WTC11 (cell line): ENCODE data around the gene MYH9. TPM values are rescaled to one million over a fixed set of nuclear protein-coding genes. Genes with fewer than 3 reads are reported as not detected.

Experiments used
- ATAC-seq: fragments of 200-7000 bp; cut with Tn5 transposase; 2 replicates; pipeline ENCODE4 v1.10.0; 2021; ENCODE audit warnings: mild to moderate bottlenecking, moderate library complexity
- CTCF ChIA-PET: fragments of 300-600 bp; sonication (Branson Sonifier 250); formaldehyde crosslinking; loops from one replicate; lab custom pipeline; 2021; ENCODE audit warnings: antibody characterized with exemption; lab: Charles Lee
- POLR2A ChIA-PET: fragments of 350-600 bp; sonication (Branson Sonifier 250); formaldehyde crosslinking; loops from one replicate; lab custom pipeline; 2021; ENCODE audit warnings: antibody characterized with exemption; lab: Charles Lee
- DNase-seq: peaks from one replicate; pipeline ENCODE4 v3.0.0; 2021; ENCODE audit warnings: low spot score
- H3K27ac Mint-ChIP-seq: 2 replicates; pipeline ENCODE4 v1.8.0; 2021; ENCODE audit warnings: mixed read lengths
- H3K27me3 Mint-ChIP-seq: 2 replicates; pipeline ENCODE4 v1.8.0; 2021; ENCODE audit warnings: low read depth, mild to moderate bottlenecking, moderate library complexity, mixed read lengths
- H3K36me3 Mint-ChIP-seq: 2 replicates; pipeline ENCODE4 v1.8.0; 2021; ENCODE audit warnings: mixed read lengths
- H3K4me1 Mint-ChIP-seq: 2 replicates; pipeline ENCODE4 v1.8.0; 2022; ENCODE audit warnings: mixed read lengths
- H3K4me3 Mint-ChIP-seq: 2 replicates; pipeline ENCODE4 v1.8.0; 2021; ENCODE audit warnings: mild to moderate bottlenecking, moderate library complexity, mixed read lengths
- H3K9me3 Mint-ChIP-seq: 2 replicates; pipeline ENCODE4 v1.8.0; 2021; ENCODE audit warnings: mixed read lengths
- ARID4B ChIP-seq: sonication (generic); formaldehyde crosslinking; IDR thresholded peaks from 2 replicates; pipeline ENCODE4 v1.8.0; 2023; ENCODE audit warnings: missing genetic modification reagents, mild to moderate bottlenecking, borderline replicate concordance
- ATF1 ChIP-seq: sonication (generic); formaldehyde crosslinking; IDR thresholded peaks from 2 replicates; pipeline ENCODE4 v1.8.1; 2023; ENCODE audit warnings: mild to moderate bottlenecking, moderate library complexity, missing genetic modification reagents
- ATF2 ChIP-seq: sonication (generic); formaldehyde crosslinking; IDR thresholded peaks from 2 replicates; pipeline ENCODE4 v1.8.1; 2022; ENCODE audit warnings: low read depth, missing genetic modification reagents, borderline replicate concordance
- CREB1 ChIP-seq: sonication (generic); formaldehyde crosslinking; IDR thresholded peaks from 2 replicates; pipeline ENCODE4 v1.8.0; 2023; ENCODE audit warnings: mild to moderate bottlenecking, missing genetic modification reagents
- CTCF ChIP-seq: fragments of 200-600 bp; IDR thresholded peaks from 2 replicates; pipeline ENCODE4 v1.8.0; 2022; ENCODE audit warnings: antibody characterized with exemption
- EMX1 ChIP-seq: fragments of 250-450 bp; sonication (Bioruptor Pico); IDR thresholded peaks from 2 replicates; pipeline ENCODE4 v1.8.0; 2021; ENCODE audit warnings: mild to moderate bottlenecking
- ERG ChIP-seq: fragments of 250-450 bp; sonication (Bioruptor Pico); IDR thresholded peaks from 2 replicates; pipeline ENCODE4 v1.8.0; 2021; ENCODE audit warnings: mild to moderate bottlenecking
- GABPB1 ChIP-seq: sonication (generic); formaldehyde crosslinking; IDR thresholded peaks from 2 replicates; pipeline ENCODE4 v1.8.1; 2023; ENCODE audit warnings: mild to moderate bottlenecking, missing genetic modification reagents
- IRF1 ChIP-seq: sonication (generic); formaldehyde crosslinking; IDR thresholded peaks from 2 replicates; pipeline ENCODE4 v1.8.0; 2023; ENCODE audit warnings: missing genetic modification reagents
- JAZF1 ChIP-seq: fragments of 250-450 bp; sonication (Bioruptor Pico); IDR thresholded peaks from 2 replicates; pipeline ENCODE4 v1.9.0; 2021; ENCODE audit warnings: moderate library complexity, mild to moderate bottlenecking, inconsistent platforms
- NR2C2 ChIP-seq: sonication (generic); formaldehyde crosslinking; IDR thresholded peaks from 2 replicates; pipeline ENCODE4 v1.8.0; 2022; ENCODE audit warnings: mild to moderate bottlenecking, missing genetic modification reagents
- PRDM15 ChIP-seq: sonication (generic); formaldehyde crosslinking; IDR thresholded peaks from 2 replicates; pipeline ENCODE4 v1.8.0; 2022; ENCODE audit warnings: missing genetic modification reagents
- SOX15 ChIP-seq: fragments of 250-450 bp; sonication (Bioruptor Pico); IDR thresholded peaks from 2 replicates; pipeline ENCODE4 v1.9.0; 2021; ENCODE audit warnings: mild to moderate bottlenecking
- ZNF219 ChIP-seq: sonication (generic); formaldehyde crosslinking; IDR thresholded peaks from 2 replicates; pipeline ENCODE4 v1.8.0; 2023; ENCODE audit warnings: missing genetic modification reagents, mild to moderate bottlenecking, borderline replicate concordance
- ZNF416 ChIP-seq: fragments of 250-450 bp; sonication (Bioruptor Pico); IDR thresholded peaks from 2 replicates; pipeline ENCODE4 v1.9.0; 2021; ENCODE audit warnings: mild to moderate bottlenecking, inconsistent platforms
- total RNA-seq: library from RNA; stranded (reverse); gene quantifications from 3 replicates; pipeline ENCODE4 v1.2.3, GENCODE V29; 2021

MYH9 gene
- total RNA-seq, 1 experiment from 2014 or later, result 277 TPM

GRCh38 chr22:36432592-36433317, 45.0 kb upstream of the MYH9 start:
- ChIA-PET CTCF (interaction anchor here (0.7 to 1.5 kb wide), 5 partner anchors 14 to 98 kb away, joined by 3 to 8 read pairs (median 7); no protein-coding TSS in a partner anchor), POLR2A (interaction anchor here (1.1 to 1.4 kb wide), 3 partner anchors 22 to 45 kb away, joined by 3 to 9 read pairs (median 7); partner anchors contain the start of gene MYH9)
- H3K36me3 Mint-ChIP-seq, result no peaks in the 10 kb centered on the region
- peak overlapping the region; percentile 68; the same call in 1 of the 2 replicates for H3K27ac Mint-ChIP-seq
- no peaks in the 10 kb centered on the region for H3K9me3 Mint-ChIP-seq
- no peak overlapping the region for H3K4me3 Mint-ChIP-seq
- TF ChIP-seq NR2C2 (no peak), ZNF416 (CRISPR knock-in tag) (no peak), ATF1 (CRISPR knock-in tag) (no peak), JAZF1 (CRISPR knock-in tag) (no peak), ARID4B (no peak), SOX15 (CRISPR knock-in tag) (no peak), CREB1 (CRISPR knock-in tag) (no peak), GABPB1 (CRISPR knock-in tag) (no peak), ZNF219 (CRISPR knock-in tag) (no peak)
- DNase-seq (no peak), ATAC-seq (no peak; the same call in 1 of the 2 replicates)
- H3K27me3 Mint-ChIP-seq, result no peaks in the 10 kb centered on the region
- H3K4me1 Mint-ChIP-seq, result peaks cover 38% of the 10 kb centered on the region

GRCh38 chr22:36431977-36432376, 44.2 kb upstream of the MYH9 start:
- no peaks in the 10 kb centered on the region for H3K36me3 Mint-ChIP-seq
- DNase-seq (no peak), ATAC-seq (no peak)
- POLR2A ChIA-PET, result interaction anchor here (0.6 to 1.4 kb wide), 2 partner anchors 22 to 77 kb away, joined by 3 to 9 read pairs; no protein-coding TSS in a partner anchor
- no peak overlapping the region for H3K27ac Mint-ChIP-seq
- no peaks in the 10 kb centered on the region for H3K9me3 Mint-ChIP-seq
- TF ChIP-seq CTCF (no peak), ATF2 (CRISPR knock-in tag) (no peak), ERG (CRISPR knock-in tag) (no peak), IRF1 (CRISPR knock-in tag) (no peak), SOX15 (CRISPR knock-in tag) (no peak), PRDM15 (no peak), EMX1 (CRISPR knock-in tag) (no peak)
- H3K27me3 Mint-ChIP-seq, result no peaks in the 10 kb centered on the region
- no peak overlapping the region for H3K4me3 Mint-ChIP-seq
- H3K4me1 Mint-ChIP-seq, result peaks cover 38% of the 10 kb centered on the region
- CTCF ChIA-PET, result interaction anchor here (1.0 to 1.5 kb wide), 3 partner anchors 22 to 55 kb away, joined by 4 to 8 read pairs (median 8); no protein-coding TSS in a partner anchor
